HepG2 (cell line): ENCODE results near the gene PGAP3. TPM values are rescaled to one million over a fixed set of nuclear protein-coding genes. Genes with fewer than 3 reads are reported as not detected.
A peak's percentile ranks its signal among the peaks of the same experiment; 100 is the strongest.

ENCODE experiments used
- CBX5 ChIP-seq: sonication (generic); formaldehyde crosslinking; IDR thresholded peaks from 2 replicates; pipeline ENCODE4 v1.4.0; 2020; ENCODE audit warnings: missing genetic modification reagents, borderline replicate concordance
- CREM ChIP-seq, 2 experiments: sonication (generic) in 1 of 2; formaldehyde crosslinking in 1 of 2; IDR thresholded peaks; 2 replicates each; pipeline versions ENCODE4 v1.4.0 to v1.6.1; 2016 to 2020; ENCODE audit warnings: antibody characterized with exemption in 1 of 2, mild to moderate bottlenecking in 1 of 2, missing genetic modification reagents in 1 of 2
- ELF1 ChIP-seq: sonication (generic); formaldehyde crosslinking; IDR thresholded peaks from 2 replicates; pipeline ENCODE4 v1.4.0; 2020; ENCODE audit warnings: missing genetic modification reagents
- FOXM1 ChIP-seq: sonication (generic); formaldehyde crosslinking; IDR thresholded peaks from 2 replicates; pipeline ENCODE4 v1.5.0; 2020; ENCODE audit warnings: missing genetic modification reagents
- FOXO1 ChIP-seq: sonication (generic); formaldehyde crosslinking; IDR thresholded peaks from 2 replicates; pipeline ENCODE4 v1.4.0; 2020; ENCODE audit warnings: missing genetic modification reagents
- GATA4 ChIP-seq: sonication (generic); IDR thresholded peaks from 2 replicates; pipeline ENCODE4 v1.6.1; 2016; ENCODE audit warnings: antibody characterized with exemption, low read depth, borderline replicate concordance
- KDM1A ChIP-seq: IDR thresholded peaks from 2 replicates; pipeline ENCODE4 v1.6.1; 2016; ENCODE audit warnings: missing compliant biosample characterization
- MED1 ChIP-seq: sonication (generic); formaldehyde crosslinking; IDR thresholded peaks from 2 replicates; pipeline ENCODE4 v1.4.0; 2020; ENCODE audit warnings: missing genetic modification reagents
- MED13 ChIP-seq: sonication (generic); formaldehyde crosslinking; IDR thresholded peaks from 2 replicates; pipeline ENCODE4 v1.5.0; 2020; ENCODE audit warnings: missing genetic modification reagents
- MIXL1 ChIP-seq: IDR thresholded peaks from 2 replicates; pipeline ENCODE4 v1.6.1; 2016
- NKX3-1 ChIP-seq: sonication (generic); formaldehyde crosslinking; IDR thresholded peaks from 2 replicates; pipeline ENCODE4 v1.5.0; 2020; ENCODE audit warnings: missing genetic modification reagents
- SNAI1 ChIP-seq: sonication (generic); formaldehyde crosslinking; IDR thresholded peaks from 2 replicates; pipeline ENCODE4 v1.5.0; 2020; ENCODE audit warnings: mild to moderate bottlenecking, missing genetic modification reagents, borderline replicate concordance
- SOX6 ChIP-seq, 2 experiments: fragments of 450-650 bp in 1 of 2; sonication (generic) in 1 of 2; formaldehyde crosslinking in 1 of 2; IDR thresholded peaks; 2 replicates each; pipeline versions ENCODE4 v1.4.0 to v1.6.1; 2017 to 2020; ENCODE audit warnings: antibody characterized with exemption in 1 of 2, mild to moderate bottlenecking in 1 of 2, missing genetic modification reagents in 1 of 2
- SPEN ChIP-seq: sonication (generic); formaldehyde crosslinking; IDR thresholded peaks from 2 replicates; pipeline ENCODE4 v1.5.1; 2020; ENCODE audit warnings: low read depth, mild to moderate bottlenecking, missing genetic modification reagents
- ZMYM2 ChIP-seq: sonication (generic); formaldehyde crosslinking; IDR thresholded peaks from 2 replicates; pipeline ENCODE4 v1.8.0; 2022; ENCODE audit warnings: mild to moderate bottlenecking, missing genetic modification reagents
- ZNF619 ChIP-seq: sonication (generic); formaldehyde crosslinking; IDR thresholded peaks from 2 replicates; pipeline ENCODE4 v1.4.0; 2020; ENCODE audit warnings: mild to moderate bottlenecking, missing genetic modification reagents
- ZNF776 ChIP-seq: sonication (generic); formaldehyde crosslinking; IDR thresholded peaks from 2 replicates; pipeline ENCODE4 v1.4.0; 2020; ENCODE audit warnings: mild to moderate bottlenecking, missing genetic modification reagents
- polyA plus RNA-seq, 8 experiments: library from polyadenylated mRNA; depleted of rRNA in 3 of 8; stranded (reverse) in 7 of 8; unstranded in 1 of 8; fragments of >200 nt; fragmentation: Illumina TruSeq in 4 of 8; extraction: Trizol in 4 of 8; gene quantifications; 2 replicates each; pipeline versions ENCODE4 v1.2.1 to v1.2.3, GENCODE V29; 2011 to 2016; ENCODE audit warnings: low read depth in 4 of 8, missing spikeins in 1 of 8, mixed read lengths in 1 of 8; ENCODE audit not compliant: insufficient read depth in 1 of 8
- total RNA-seq, 5 experiments: library from RNA; depleted of rRNA; stranded (reverse); fragments of >200 nt; fragmentation: Illumina TruSeq; extraction: Trizol; gene quantifications; 2 replicates each; pipeline ENCODE4 v1.2.3, GENCODE V29; 2016; ENCODE audit warnings: low read depth in 1 of 5
- TF ChIP-seq, protein P1 (sequence below): sonication (generic); formaldehyde crosslinking; IDR thresholded peaks from 2 replicates; pipeline ENCODE4 v1.4.0; 2020; ENCODE audit warnings: missing genetic modification reagents
- TF ChIP-seq, protein P2 (sequence below): fragments of 450-650 bp; IDR thresholded peaks from 2 replicates; pipeline ENCODE4 v1.6.1; 2017; ENCODE audit warnings: mild to moderate bottlenecking
- TF ChIP-seq, protein P3 (sequence below): sonication (generic); formaldehyde crosslinking; IDR thresholded peaks from 2 replicates; pipeline ENCODE4 v1.9.0; 2022; ENCODE audit warnings: missing genetic modification reagents, mild to moderate bottlenecking, borderline replicate concordance
- TF ChIP-seq, protein P4 (sequence below): fragments of 450-650 bp; IDR thresholded peaks from 2 replicates; pipeline ENCODE4 v1.6.1; 2016

PGAP3 gene
- total and polyA plus RNA-seq, 2 of the 13 experiments (the other 11 are each of a cell fraction or from before 2014, with no cell fraction given): 11.9 to 14.6 TPM

DNA sequence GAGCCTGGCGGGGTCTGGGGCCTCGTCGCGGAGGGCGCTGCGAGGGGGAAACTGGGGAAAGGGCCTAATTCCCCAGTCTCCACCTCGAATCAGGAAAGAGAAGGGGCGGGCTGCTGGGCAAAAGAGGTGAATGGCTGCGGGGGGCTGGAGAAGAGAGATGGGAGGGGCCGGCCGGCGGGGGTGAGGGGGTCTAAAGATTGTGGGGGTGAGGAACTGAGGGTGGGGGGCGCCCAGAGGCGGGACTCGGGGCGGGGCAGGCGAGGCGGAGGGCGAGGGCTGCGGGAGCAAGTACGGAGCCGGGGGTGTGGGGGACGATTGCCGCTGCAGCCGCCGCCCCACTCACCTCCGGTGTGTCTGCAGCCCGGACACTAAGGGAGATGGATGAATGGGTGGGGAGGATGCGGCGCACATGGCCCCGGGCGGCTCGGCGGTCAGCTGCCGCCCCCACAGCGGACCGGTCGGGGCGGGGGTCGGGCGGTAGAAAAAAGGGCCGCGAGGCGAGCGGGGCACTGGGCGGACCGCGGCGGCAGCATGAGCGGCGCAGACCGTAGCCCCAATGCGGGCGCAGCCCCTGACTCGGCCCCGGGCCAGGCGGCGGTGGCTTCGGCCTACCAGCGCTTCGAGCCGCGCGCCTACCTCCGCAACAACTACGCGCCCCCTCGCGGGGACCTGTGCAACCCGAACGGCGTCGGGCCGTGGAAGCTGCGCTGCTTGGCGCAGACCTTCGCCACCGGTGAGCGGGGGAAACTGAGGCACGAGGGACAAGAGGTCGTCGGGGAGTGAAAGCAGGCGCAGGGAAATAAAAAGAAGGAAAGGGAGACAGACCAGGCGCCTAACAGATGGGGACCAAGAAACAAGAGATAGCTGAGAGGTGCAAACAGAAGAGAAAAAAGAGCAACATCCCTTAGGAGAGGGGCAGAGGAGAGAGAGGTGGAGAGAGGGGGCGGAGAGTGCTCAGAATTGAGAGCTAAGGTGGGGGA lies 19.6 kb downstream of the PGAP3 start, which contains the start of gene PNMT (continued):
- TF ChIP-seq NKX3-1 (CRISPR knock-in tag): no peak
- no peak for TF ChIP-seq CREM (IDR thresholded peaks at IDR 0.05)
- no peak for TF ChIP-seq CREM (CRISPR knock-in tag; IDR thresholded peaks at IDR 0.05)
- peak; percentile 63; the same call in 1 of the 2 replicates for TF ChIP-seq MIXL1
- TF ChIP-seq ZMYM2: no peak
- TF ChIP-seq, protein P1, sequence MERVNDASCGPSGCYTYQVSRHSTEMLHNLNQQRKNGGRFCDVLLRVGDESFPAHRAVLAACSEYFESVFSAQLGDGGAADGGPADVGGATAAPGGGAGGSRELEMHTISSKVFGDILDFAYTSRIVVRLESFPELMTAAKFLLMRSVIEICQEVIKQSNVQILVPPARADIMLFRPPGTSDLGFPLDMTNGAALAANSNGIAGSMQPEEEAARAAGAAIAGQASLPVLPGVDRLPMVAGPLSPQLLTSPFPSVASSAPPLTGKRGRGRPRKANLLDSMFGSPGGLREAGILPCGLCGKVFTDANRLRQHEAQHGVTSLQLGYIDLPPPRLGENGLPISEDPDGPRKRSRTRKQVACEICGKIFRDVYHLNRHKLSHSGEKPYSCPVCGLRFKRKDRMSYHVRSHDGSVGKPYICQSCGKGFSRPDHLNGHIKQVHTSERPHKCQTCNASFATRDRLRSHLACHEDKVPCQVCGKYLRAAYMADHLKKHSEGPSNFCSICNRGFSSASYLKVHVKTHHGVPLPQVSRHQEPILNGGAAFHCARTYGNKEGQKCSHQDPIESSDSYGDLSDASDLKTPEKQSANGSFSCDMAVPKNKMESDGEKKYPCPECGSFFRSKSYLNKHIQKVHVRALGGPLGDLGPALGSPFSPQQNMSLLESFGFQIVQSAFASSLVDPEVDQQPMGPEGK: peak; percentile 75; the same call in 1 of the 2 replicates
- peak; percentile 89 for TF ChIP-seq SPEN (CRISPR knock-in tag)
- TF ChIP-seq ZNF776 (CRISPR knock-in tag): peak; percentile 59; the same call in 1 of the 2 replicates
- peak; percentile 73 for TF ChIP-seq FOXO1
- 0 out of 2 replicates have a peak, but pooled peaks have one; percentile 42 for TF ChIP-seq MED1 (CRISPR knock-in tag)
- no peak for TF ChIP-seq SOX6 (IDR thresholded peaks at IDR 0.05)
- TF ChIP-seq SOX6 (CRISPR knock-in tag; IDR thresholded peaks at IDR 0.05): no peak; the same call in 1 of the 2 replicates
- TF ChIP-seq SNAI1: no peak
- TF ChIP-seq KDM1A (CRISPR knock-in tag): no peak; the same call in 1 of the 2 replicates
- TF ChIP-seq, protein P2, sequence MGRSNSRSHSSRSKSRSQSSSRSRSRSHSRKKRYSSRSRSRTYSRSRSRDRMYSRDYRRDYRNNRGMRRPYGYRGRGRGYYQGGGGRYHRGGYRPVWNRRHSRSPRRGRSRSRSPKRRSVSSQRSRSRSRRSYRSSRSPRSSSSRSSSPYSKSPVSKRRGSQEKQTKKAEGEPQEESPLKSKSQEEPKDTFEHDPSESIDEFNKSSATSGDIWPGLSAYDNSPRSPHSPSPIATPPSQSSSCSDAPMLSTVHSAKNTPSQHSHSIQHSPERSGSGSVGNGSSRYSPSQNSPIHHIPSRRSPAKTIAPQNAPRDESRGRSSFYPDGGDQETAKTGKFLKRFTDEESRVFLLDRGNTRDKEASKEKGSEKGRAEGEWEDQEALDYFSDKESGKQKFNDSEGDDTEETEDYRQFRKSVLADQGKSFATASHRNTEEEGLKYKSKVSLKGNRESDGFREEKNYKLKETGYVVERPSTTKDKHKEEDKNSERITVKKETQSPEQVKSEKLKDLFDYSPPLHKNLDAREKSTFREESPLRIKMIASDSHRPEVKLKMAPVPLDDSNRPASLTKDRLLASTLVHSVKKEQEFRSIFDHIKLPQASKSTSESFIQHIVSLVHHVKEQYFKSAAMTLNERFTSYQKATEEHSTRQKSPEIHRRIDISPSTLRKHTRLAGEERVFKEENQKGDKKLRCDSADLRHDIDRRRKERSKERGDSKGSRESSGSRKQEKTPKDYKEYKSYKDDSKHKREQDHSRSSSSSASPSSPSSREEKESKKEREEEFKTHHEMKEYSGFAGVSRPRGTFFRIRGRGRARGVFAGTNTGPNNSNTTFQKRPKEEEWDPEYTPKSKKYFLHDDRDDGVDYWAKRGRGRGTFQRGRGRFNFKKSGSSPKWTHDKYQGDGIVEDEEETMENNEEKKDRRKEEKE: no peak
- no peak for TF ChIP-seq FOXM1 (CRISPR knock-in tag)
- TF ChIP-seq, protein P3, sequence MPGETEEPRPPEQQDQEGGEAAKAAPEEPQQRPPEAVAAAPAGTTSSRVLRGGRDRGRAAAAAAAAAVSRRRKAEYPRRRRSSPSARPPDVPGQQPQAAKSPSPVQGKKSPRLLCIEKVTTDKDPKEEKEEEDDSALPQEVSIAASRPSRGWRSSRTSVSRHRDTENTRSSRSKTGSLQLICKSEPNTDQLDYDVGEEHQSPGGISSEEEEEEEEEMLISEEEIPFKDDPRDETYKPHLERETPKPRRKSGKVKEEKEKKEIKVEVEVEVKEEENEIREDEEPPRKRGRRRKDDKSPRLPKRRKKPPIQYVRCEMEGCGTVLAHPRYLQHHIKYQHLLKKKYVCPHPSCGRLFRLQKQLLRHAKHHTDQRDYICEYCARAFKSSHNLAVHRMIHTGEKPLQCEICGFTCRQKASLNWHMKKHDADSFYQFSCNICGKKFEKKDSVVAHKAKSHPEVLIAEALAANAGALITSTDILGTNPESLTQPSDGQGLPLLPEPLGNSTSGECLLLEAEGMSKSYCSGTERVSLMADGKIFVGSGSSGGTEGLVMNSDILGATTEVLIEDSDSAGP: peak; percentile 89
- TF ChIP-seq ELF1: 0 out of 2 replicates have a peak, but pooled peaks have one; percentile 25
- TF ChIP-seq, protein P4, sequence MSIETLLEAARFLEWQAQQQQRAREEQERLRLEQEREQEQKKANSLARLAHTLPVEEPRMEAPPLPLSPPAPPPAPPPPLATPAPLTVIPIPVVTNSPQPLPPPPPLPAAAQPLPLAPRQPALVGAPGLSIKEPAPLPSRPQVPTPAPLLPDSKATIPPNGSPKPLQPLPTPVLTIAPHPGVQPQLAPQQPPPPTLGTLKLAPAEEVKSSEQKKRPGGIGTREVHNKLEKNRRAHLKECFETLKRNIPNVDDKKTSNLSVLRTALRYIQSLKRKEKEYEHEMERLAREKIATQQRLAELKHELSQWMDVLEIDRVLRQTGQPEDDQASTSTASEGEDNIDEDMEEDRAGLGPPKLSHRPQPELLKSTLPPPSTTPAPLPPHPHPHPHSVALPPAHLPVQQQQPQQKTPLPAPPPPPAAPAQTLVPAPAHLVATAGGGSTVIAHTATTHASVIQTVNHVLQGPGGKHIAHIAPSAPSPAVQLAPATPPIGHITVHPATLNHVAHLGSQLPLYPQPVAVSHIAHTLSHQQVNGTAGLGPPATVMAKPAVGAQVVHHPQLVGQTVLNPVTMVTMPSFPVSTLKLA: no peak
- TF ChIP-seq GATA4: no peak
- peak; percentile 82; the same call in 1 of the 2 replicates for TF ChIP-seq CBX5 (CRISPR knock-in tag)
- TF ChIP-seq MED13 (CRISPR knock-in tag): no peak
- TF ChIP-seq ZNF619: no peak
